Cardiac fibroblast (primary cell): ENCODE measurements around the gene RNASE11.

ENCODE experiments used
- DNase-seq, 2 donors: peaks; one replicate each; pipeline versions ENCODE4 v3.0.0 to v3.0.0-alpha.2; 2010; ENCODE audit warnings: low read depth in 2 of 2
- H3K4me3 ChIP-seq, 2 donors: replicated peaks in 1 of 2; 1 replicate in 1 of 2; 2 replicates in 1 of 2; pipeline ENCODE4 v1.5.1; 2011; ENCODE audit warnings: low read depth in 2 of 2, low read length in 2 of 2, mild to moderate bottlenecking in 2 of 2, moderate library complexity in 1 of 2
- CTCF ChIP-seq: IDR thresholded peaks from one replicate; pipeline ENCODE4 v1.5.1; 2011; ENCODE audit warnings: low read depth, mild to moderate bottlenecking, low read length, inconsistent platforms

Gene RNASE11

GRCh38 chr14:20607617-20608016, 19.8 kb upstream of the RNASE11 start:
- DNase-seq: no peak
- TF ChIP-seq CTCF: no peak
- H3K4me3 ChIP-seq: no peak overlapping the region

GRCh38 chr14:20606902-20607242, 19.1 kb upstream of the RNASE11 start:
- DNase-seq: no peak
- no peak overlapping the region for H3K4me3 ChIP-seq
- no peak for TF ChIP-seq CTCF

GRCh38 chr14:20606190-20606901, 18.5 kb upstream of the RNASE11 start:
- peak; percentile 83 for TF ChIP-seq CTCF
- peak; percentile 64 to 74 for DNase-seq
- no peak overlapping the region for H3K4me3 ChIP-seq

GRCh38 chr14:20603813-20604690, 16.3 kb upstream of the RNASE11 start:
- no peak overlapping the region for H3K4me3 ChIP-seq
- DNase-seq: no peak
- no peak for TF ChIP-seq CTCF

GRCh38 chr14:20602583-20602982, 14.8 kb upstream of the RNASE11 start:
- H3K4me3 ChIP-seq: no peak overlapping the region
- DNase-seq: no peak
- no peak for TF ChIP-seq CTCF

GRCh38 chr14:20601522-20601921, 13.7 kb upstream of the RNASE11 start:
- no peak overlapping the region for H3K4me3 ChIP-seq
- DNase-seq: no peak
- no peak for TF ChIP-seq CTCF
